ENCODE measurements around the gene IL10RB. TPM values are rescaled to one million over a fixed set of nuclear protein-coding genes. Genes with fewer than 3 reads are reported as not detected.

The IL10RB gene
- total and polyA plus RNA-seq, 2 experiments from 2014 or later = 2.2 to 2.5 TPM

DNA sequence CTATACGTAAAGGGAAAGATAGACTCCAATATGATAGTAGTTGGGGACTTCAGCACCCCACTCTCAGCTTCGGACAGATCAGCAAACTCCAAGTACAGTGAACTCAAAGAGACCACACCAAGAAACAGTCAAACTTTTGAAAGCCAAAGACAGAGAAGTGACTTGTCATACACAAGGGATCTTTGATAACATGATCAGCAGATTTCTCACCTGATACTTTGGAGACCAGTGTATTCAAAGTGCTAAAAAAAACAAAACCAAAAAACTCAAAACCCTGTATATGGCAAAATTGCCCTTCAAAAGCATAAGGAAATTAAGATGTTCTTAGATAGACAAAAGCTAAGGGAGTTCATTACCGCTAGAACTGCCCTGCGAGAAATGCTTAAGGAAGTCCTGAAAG is 68.0 kb downstream of the IL10RB start:
- Histone ChIP-seq H3F3A (replicated peaks; ENCODE audit: low read depth) (no peaks in the 10 kb centered on the region), H3K27me3 (ENCODE audit: insufficient read depth) (no peaks in the 10 kb centered on the region), H4K20me1 (replicated peaks; ENCODE audit: insufficient read depth) (peaks cover 3% of the 10 kb centered on the region), H3K79me2 (replicated peaks; ENCODE audit: insufficient read depth) (peaks cover 21% of the 10 kb centered on the region), H3K4me3 (no peak overlapping the region), H3K27ac (ENCODE audit: low read depth) (no peak overlapping the region), H2AFZ (no peak overlapping the region), H3K4me1 (ENCODE audit: insufficient read depth) (no peaks in the 10 kb centered on the region), H3K36me3 (ENCODE audit: insufficient read depth) (no peaks in the 10 kb centered on the region), H3K9me2 (ENCODE audit: insufficient read depth) (no peaks in the 10 kb centered on the region), H3K4me2 (no peak overlapping the region)
- TF ChIP-seq NANOG (IDR thresholded peaks at IDR 0.05; ENCODE audit: borderline replicate concordance) (no peak), STAT1 (IDR thresholded peaks at IDR 0.05; ENCODE audit: unreplicated experiment) (no peak), ZNF114 (CRISPR knock-in tag; IDR thresholded peaks at IDR 0.05) (no peak), CREB1 (CRISPR knock-in tag; IDR thresholded peaks at IDR 0.05; ENCODE audit: low read depth) (no peak), POLR2AphosphoS5 (IDR thresholded peaks at IDR 0.05; ENCODE audit: low read depth) (no peak), JUNB (IDR thresholded peaks at IDR 0.05; ENCODE audit: unreplicated experiment) (no peak), ZNF331 (CRISPR knock-in tag; IDR thresholded peaks at IDR 0.05; ENCODE audit: low read depth) (no peak), EZH2 (IDR thresholded peaks at IDR 0.05; ENCODE audit: low read depth, unreplicated experiment) (no peak)
- TF ChIP-seq, protein P1, sequence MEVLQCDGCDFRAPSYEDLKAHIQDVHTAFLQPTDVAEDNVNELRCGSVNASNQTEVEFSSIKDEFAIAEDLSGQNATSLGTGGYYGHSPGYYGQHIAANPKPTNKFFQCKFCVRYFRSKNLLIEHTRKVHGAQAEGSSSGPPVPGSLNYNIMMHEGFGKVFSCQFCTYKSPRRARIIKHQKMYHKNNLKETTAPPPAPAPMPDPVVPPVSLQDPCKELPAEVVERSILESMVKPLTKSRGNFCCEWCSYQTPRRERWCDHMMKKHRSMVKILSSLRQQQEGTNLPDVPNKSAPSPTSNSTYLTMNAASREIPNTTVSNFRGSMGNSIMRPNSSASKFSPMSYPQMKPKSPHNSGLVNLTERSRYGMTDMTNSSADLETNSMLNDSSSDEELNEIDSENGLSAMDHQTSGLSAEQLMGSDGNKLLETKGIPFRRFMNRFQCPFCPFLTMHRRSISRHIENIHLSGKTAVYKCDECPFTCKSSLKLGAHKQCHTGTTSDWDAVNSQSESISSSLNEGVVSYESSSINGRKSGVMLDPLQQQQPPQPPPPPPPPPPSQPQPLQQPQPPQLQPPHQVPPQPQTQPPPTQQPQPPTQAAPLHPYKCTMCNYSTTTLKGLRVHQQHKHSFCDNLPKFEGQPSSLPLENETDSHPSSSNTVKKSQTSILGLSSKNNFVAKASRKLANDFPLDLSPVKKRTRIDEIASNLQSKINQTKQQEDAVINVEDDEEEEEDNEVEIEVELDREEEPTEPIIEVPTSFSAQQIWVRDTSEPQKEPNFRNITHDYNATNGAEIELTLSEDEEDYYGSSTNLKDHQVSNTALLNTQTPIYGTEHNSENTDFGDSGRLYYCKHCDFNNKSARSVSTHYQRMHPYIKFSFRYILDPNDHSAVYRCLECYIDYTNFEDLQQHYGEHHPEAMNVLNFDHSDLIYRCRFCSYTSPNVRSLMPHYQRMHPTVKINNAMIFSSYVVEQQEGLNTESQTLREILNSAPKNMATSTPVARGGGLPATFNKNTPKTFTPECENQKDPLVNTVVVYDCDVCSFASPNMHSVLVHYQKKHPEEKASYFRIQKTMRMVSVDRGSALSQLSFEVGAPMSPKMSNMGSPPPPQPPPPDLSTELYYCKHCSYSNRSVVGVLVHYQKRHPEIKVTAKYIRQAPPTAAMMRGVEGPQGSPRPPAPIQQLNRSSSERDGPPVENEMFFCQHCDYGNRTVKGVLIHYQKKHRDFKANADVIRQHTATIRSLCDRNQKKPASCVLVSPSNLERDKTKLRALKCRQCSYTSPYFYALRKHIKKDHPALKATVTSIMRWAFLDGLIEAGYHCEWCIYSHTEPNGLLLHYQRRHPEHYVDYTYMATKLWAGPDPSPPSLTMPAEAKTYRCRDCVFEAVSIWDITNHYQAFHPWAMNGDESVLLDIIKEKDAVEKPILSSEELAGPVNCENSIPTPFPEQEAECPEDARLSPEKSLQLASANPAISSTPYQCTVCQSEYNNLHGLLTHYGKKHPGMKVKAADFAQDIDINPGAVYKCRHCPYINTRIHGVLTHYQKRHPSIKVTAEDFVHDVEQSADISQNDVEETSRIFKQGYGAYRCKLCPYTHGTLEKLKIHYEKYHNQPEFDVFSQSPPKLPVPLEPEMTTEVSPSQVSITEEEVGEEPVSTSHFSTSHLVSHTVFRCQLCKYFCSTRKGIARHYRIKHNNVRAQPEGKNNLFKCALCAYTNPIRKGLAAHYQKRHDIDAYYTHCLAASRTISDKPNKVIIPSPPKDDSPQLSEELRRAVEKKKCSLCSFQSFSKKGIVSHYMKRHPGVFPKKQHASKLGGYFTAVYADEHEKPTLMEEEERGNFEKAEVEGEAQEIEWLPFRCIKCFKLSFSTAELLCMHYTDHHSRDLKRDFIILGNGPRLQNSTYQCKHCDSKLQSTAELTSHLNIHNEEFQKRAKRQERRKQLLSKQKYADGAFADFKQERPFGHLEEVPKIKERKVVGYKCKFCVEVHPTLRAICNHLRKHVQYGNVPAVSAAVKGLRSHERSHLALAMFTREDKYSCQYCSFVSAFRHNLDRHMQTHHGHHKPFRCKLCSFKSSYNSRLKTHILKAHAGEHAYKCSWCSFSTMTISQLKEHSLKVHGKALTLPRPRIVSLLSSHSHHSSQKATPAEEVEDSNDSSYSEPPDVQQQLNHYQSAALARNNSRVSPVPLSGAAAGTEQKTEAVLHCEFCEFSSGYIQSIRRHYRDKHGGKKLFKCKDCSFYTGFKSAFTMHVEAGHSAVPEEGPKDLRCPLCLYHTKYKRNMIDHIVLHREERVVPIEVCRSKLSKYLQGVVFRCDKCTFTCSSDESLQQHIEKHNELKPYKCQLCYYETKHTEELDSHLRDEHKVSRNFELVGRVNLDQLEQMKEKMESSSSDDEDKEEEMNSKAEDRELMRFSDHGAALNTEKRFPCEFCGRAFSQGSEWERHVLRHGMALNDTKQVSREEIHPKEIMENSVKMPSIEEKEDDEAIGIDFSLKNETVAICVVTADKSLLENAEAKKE (CRISPR knock-in tag; IDR thresholded peaks at IDR 0.05) = no peak
- TF ChIP-seq, protein P2, sequence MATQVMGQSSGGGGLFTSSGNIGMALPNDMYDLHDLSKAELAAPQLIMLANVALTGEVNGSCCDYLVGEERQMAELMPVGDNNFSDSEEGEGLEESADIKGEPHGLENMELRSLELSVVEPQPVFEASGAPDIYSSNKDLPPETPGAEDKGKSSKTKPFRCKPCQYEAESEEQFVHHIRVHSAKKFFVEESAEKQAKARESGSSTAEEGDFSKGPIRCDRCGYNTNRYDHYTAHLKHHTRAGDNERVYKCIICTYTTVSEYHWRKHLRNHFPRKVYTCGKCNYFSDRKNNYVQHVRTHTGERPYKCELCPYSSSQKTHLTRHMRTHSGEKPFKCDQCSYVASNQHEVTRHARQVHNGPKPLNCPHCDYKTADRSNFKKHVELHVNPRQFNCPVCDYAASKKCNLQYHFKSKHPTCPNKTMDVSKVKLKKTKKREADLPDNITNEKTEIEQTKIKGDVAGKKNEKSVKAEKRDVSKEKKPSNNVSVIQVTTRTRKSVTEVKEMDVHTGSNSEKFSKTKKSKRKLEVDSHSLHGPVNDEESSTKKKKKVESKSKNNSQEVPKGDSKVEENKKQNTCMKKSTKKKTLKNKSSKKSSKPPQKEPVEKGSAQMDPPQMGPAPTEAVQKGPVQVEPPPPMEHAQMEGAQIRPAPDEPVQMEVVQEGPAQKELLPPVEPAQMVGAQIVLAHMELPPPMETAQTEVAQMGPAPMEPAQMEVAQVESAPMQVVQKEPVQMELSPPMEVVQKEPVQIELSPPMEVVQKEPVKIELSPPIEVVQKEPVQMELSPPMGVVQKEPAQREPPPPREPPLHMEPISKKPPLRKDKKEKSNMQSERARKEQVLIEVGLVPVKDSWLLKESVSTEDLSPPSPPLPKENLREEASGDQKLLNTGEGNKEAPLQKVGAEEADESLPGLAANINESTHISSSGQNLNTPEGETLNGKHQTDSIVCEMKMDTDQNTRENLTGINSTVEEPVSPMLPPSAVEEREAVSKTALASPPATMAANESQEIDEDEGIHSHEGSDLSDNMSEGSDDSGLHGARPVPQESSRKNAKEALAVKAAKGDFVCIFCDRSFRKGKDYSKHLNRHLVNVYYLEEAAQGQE (IDR thresholded peaks at IDR 0.05; ENCODE audit: unreplicated experiment) = no peak
- TF ChIP-seq, protein P3, sequence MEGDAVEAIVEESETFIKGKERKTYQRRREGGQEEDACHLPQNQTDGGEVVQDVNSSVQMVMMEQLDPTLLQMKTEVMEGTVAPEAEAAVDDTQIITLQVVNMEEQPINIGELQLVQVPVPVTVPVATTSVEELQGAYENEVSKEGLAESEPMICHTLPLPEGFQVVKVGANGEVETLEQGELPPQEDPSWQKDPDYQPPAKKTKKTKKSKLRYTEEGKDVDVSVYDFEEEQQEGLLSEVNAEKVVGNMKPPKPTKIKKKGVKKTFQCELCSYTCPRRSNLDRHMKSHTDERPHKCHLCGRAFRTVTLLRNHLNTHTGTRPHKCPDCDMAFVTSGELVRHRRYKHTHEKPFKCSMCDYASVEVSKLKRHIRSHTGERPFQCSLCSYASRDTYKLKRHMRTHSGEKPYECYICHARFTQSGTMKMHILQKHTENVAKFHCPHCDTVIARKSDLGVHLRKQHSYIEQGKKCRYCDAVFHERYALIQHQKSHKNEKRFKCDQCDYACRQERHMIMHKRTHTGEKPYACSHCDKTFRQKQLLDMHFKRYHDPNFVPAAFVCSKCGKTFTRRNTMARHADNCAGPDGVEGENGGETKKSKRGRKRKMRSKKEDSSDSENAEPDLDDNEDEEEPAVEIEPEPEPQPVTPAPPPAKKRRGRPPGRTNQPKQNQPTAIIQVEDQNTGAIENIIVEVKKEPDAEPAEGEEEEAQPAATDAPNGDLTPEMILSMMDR (conservative IDR thresholded peaks at IDR 0.05; ENCODE audit: low read depth in 2 of 2) = no peak
- TF ChIP-seq, protein P4, sequence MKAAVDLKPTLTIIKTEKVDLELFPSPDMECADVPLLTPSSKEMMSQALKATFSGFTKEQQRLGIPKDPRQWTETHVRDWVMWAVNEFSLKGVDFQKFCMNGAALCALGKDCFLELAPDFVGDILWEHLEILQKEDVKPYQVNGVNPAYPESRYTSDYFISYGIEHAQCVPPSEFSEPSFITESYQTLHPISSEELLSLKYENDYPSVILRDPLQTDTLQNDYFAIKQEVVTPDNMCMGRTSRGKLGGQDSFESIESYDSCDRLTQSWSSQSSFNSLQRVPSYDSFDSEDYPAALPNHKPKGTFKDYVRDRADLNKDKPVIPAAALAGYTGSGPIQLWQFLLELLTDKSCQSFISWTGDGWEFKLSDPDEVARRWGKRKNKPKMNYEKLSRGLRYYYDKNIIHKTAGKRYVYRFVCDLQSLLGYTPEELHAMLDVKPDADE (IDR thresholded peaks at IDR 0.05) = no peak
- Mint-ChIP-seq H3K27me3 (ENCODE audit: insufficient read depth, low read depth, poor library complexity) (peaks cover 1% of the 10 kb centered on the region), H3K4me3 (no peak overlapping the region), H3K27ac (no peak overlapping the region), H3K9me3 (peaks cover 15% of the 10 kb centered on the region; the same call in 2 of the 3 replicates), H3K36me3 (ENCODE audit: low read depth) (peaks cover 52% of the 10 kb centered on the region), H3K4me1 (no peaks in the 10 kb centered on the region)
- ATAC-seq = no peak
- no peak for DNase-seq (ENCODE audit: low spot score)
